Mononuclear cell (primary cell): ENCODE data around the gene BOK. TPM values are rescaled to one million over a fixed set of nuclear protein-coding genes. Genes with fewer than 3 reads are reported as not detected.
A peak's percentile ranks its signal among the peaks of the same experiment; 100 is the strongest.

Experiments used
- H3K27me3 ChIP-seq: 2 replicates; pipeline ENCODE4 v1.6.0; 2011; ENCODE audit warnings: low read length, control low read depth; ENCODE audit not compliant: insufficient read depth
- H3K4me1 ChIP-seq: 2 replicates; pipeline ENCODE4 v1.5.1; 2011; ENCODE audit warnings: mild to moderate bottlenecking, low read length, control low read depth; ENCODE audit not compliant: insufficient read depth
- H3K4me3 ChIP-seq: 2 replicates; pipeline ENCODE4 v1.5.1; 2011; ENCODE audit warnings: mild to moderate bottlenecking, low read length, moderate library complexity
- H3K9me3 ChIP-seq: 2 replicates; pipeline ENCODE4 v1.5.1; 2011; ENCODE audit warnings: low read depth, mild to moderate bottlenecking, control low read depth, low read length
- total RNA-seq: library from RNA; depleted of rRNA; stranded (reverse); fragments of >200 nt; gene quantifications from one replicate; pipeline ENCODE4 v1.2.3, GENCODE V29; 2012

The BOK gene
- total RNA-seq, 1 donor, result 0.52 TPM

- H3K4me3 ChIP-seq, result peak overlapping the region; percentile 34
- H3K4me1 ChIP-seq, result peaks cover 25% of the 10 kb centered on the region
- no peaks in the 10 kb centered on the region for H3K27me3 ChIP-seq
- H3K9me3 ChIP-seq, result no peaks in the 10 kb centered on the region
Measured at GRCh38 chr2:241609859-241610793, 51.6 kb downstream of the BOK start.

GRCh38 chr2:241611062-241611461, 52.5 kb downstream of the BOK start:
- Histone ChIP-seq H3K4me3 (no peak overlapping the region), H3K4me1 (peaks cover 25% of the 10 kb centered on the region), H3K27me3 (no peaks in the 10 kb centered on the region), H3K9me3 (no peaks in the 10 kb centered on the region)

- Histone ChIP-seq H3K4me3 (no peak overlapping the region), H3K27me3 (no peaks in the 10 kb centered on the region), H3K4me1 (peaks cover 29% of the 10 kb centered on the region), H3K9me3 (no peaks in the 10 kb centered on the region)
Measured at GRCh38 chr2:241612156-241613016, 53.8 kb downstream of the BOK start.

GRCh38 chr2:241613017-241613780, 54.7 kb downstream of the BOK start:
- Histone ChIP-seq H3K4me3 (no peak overlapping the region), H3K4me1 (peaks cover 35% of the 10 kb centered on the region), H3K27me3 (no peaks in the 10 kb centered on the region), H3K9me3 (no peaks in the 10 kb centered on the region)

GRCh38 chr2:241615041-241615440, 56.5 kb downstream of the BOK start:
- Histone ChIP-seq H3K4me3 (no peak overlapping the region), H3K27me3 (no peaks in the 10 kb centered on the region), H3K4me1 (peaks cover 18% of the 10 kb centered on the region), H3K9me3 (no peaks in the 10 kb centered on the region)

GRCh38 chr2:241615522-241616052, 57.0 kb downstream of the BOK start:
- Histone ChIP-seq H3K4me1 (peaks cover 14% of the 10 kb centered on the region), H3K4me3 (no peak overlapping the region), H3K9me3 (no peaks in the 10 kb centered on the region), H3K27me3 (no peaks in the 10 kb centered on the region)

- Histone ChIP-seq H3K4me3 (no peak overlapping the region), H3K9me3 (no peaks in the 10 kb centered on the region), H3K4me1 (peaks cover 10% of the 10 kb centered on the region), H3K27me3 (no peaks in the 10 kb centered on the region)
Measured at GRCh38 chr2:241616168-241617125, 57.9 kb downstream of the BOK start.

- H3K9me3 ChIP-seq, result no peaks in the 10 kb centered on the region
- no peaks in the 10 kb centered on the region for H3K27me3 ChIP-seq
- H3K4me1 ChIP-seq, result peaks cover 10% of the 10 kb centered on the region
- peak overlapping the region; percentile 18 for H3K4me3 ChIP-seq
Measured at GRCh38 chr2:241617431-241618154, 59.0 kb downstream of the BOK start.

- Histone ChIP-seq H3K9me3 (no peaks in the 10 kb centered on the region), H3K27me3 (no peaks in the 10 kb centered on the region), H3K4me3 (no peak overlapping the region), H3K4me1 (peaks cover 10% of the 10 kb centered on the region)
Measured at GRCh38 chr2:241618296-241618805, 59.8 kb downstream of the BOK start.

- H3K4me3 ChIP-seq, result no peak overlapping the region
- H3K4me1 ChIP-seq, result peaks cover 10% of the 10 kb centered on the region
- H3K27me3 ChIP-seq, result no peaks in the 10 kb centered on the region
- H3K9me3 ChIP-seq, result no peaks in the 10 kb centered on the region
Measured at GRCh38 chr2:241618829-241619228, 60.3 kb downstream of the BOK start.

GRCh38 chr2:241619597-241620418, 61.3 kb downstream of the BOK start:
- Histone ChIP-seq H3K27me3 (no peaks in the 10 kb centered on the region), H3K4me1 (peaks cover 10% of the 10 kb centered on the region)

GRCh38 chr2:241620419-241620769, 61.8 kb downstream of the BOK start:
- no peaks in the 10 kb centered on the region for H3K27me3 ChIP-seq
- peaks cover 10% of the 10 kb centered on the region for H3K4me1 ChIP-seq
- H3K9me3 ChIP-seq, result no peaks in the 10 kb centered on the region
- H3K4me3 ChIP-seq, result no peak overlapping the region

More at GRCh38 chr2:241619597-241620418, 61.3 kb downstream of the BOK start:
- H3K4me3 ChIP-seq, result no peak overlapping the region
- H3K9me3 ChIP-seq, result no peaks in the 10 kb centered on the region
